Keratinocyte (primary cell): ENCODE measurements around the gene GABRD.

Experiments
- EZH2 ChIP-seq: IDR thresholded peaks from one replicate; pipeline ENCODE4 v1.6.1; 2012; ENCODE audit warnings: inconsistent platforms, mild to moderate bottlenecking, low read length, moderate library complexity
- TF ChIP-seq, protein P1 (sequence below), 3 experiments: IDR thresholded peaks in 1 of 3; conservative IDR thresholded peaks in 1 of 3; optimal IDR thresholded peaks in 1 of 3; 2 replicates in 2 of 3; 3 replicates in 1 of 3; pipeline versions ENCODE3 to v1.5.1; 2011; ENCODE audit warnings: low read length in 3 of 3, mild to moderate bottlenecking in 3 of 3, moderate library complexity in 2 of 3, control low read depth in 1 of 3, inconsistent platforms in 1 of 3; ENCODE audit not compliant: insufficient read depth in 2 of 3; ENCODE audit errors: extremely low read depth in 1 of 3

DNA sequence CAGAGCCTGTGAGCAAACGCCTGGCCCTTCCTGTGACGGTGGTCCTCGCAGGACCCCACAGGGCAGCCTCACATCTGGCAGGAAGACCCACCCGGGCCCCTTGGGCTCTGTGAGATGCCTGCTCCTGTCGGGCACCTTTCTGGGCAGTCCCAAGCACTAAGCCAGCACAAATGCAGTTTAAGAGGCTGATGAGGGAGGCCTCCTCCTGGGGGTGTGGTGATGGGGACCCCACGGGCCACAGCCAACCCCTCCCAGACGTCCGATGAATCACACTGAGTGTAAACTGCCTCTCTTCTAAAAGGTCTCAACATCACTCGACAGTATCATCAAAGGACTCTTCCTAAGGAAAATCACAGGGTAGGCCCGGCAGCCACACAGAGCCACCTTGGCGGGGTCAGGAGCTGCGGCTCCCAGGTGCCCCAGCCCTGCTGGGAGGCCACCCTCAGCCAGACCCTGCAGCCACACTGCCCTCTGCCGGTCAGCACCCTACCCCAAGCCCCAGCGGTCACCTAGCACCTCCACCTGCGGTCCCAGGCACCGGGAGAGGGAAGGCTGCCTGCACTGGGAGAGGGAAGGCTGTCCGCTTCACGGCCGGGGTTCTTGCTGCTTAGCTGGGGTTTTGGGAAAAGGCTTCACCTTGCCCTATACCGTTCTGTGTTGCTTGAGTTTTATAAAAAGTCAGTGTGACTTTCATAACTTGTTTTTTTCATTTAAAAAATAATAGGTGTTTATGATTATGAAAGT, 27.2 kb downstream of the GABRD start:
- TF ChIP-seq, protein P1, sequence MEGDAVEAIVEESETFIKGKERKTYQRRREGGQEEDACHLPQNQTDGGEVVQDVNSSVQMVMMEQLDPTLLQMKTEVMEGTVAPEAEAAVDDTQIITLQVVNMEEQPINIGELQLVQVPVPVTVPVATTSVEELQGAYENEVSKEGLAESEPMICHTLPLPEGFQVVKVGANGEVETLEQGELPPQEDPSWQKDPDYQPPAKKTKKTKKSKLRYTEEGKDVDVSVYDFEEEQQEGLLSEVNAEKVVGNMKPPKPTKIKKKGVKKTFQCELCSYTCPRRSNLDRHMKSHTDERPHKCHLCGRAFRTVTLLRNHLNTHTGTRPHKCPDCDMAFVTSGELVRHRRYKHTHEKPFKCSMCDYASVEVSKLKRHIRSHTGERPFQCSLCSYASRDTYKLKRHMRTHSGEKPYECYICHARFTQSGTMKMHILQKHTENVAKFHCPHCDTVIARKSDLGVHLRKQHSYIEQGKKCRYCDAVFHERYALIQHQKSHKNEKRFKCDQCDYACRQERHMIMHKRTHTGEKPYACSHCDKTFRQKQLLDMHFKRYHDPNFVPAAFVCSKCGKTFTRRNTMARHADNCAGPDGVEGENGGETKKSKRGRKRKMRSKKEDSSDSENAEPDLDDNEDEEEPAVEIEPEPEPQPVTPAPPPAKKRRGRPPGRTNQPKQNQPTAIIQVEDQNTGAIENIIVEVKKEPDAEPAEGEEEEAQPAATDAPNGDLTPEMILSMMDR (optimal IDR thresholded peaks at IDR 0.05 in 1 of 3, IDR thresholded peaks at IDR 0.05 in 1 of 3, conservative IDR thresholded peaks at IDR 0.05 in 1 of 3; ENCODE audit: extremely low read depth in 1 of 3, insufficient read depth in 2 of 3, low read length in 3 of 3): peak; percentile 52 to 87 (median 73)
- no peak for TF ChIP-seq EZH2
